Body of pancreas (tissue), 4 donors: Measurements from ENCODE around the gene ATXN7L1.

Experiments used
- CTCF ChIP-seq, 7 experiments: fragments of 450-650 bp in 4 of 7; fragments of 200-600 bp in 3 of 7; sonication (generic) in 3 of 7; IDR thresholded peaks; one replicate each; pipeline ENCODE4 v1.5.1; 2016 to 2019; ENCODE audit warnings: antibody characterized with exemption in 7 of 7
- POLR2A ChIP-seq, 3 donors: fragments of 450-650 bp; IDR thresholded peaks; one replicate each; pipeline ENCODE4 v1.6.1; 2016; ENCODE audit warnings: antibody characterized with exemption in 3 of 3, mild to moderate bottlenecking in 2 of 3

DNA sequence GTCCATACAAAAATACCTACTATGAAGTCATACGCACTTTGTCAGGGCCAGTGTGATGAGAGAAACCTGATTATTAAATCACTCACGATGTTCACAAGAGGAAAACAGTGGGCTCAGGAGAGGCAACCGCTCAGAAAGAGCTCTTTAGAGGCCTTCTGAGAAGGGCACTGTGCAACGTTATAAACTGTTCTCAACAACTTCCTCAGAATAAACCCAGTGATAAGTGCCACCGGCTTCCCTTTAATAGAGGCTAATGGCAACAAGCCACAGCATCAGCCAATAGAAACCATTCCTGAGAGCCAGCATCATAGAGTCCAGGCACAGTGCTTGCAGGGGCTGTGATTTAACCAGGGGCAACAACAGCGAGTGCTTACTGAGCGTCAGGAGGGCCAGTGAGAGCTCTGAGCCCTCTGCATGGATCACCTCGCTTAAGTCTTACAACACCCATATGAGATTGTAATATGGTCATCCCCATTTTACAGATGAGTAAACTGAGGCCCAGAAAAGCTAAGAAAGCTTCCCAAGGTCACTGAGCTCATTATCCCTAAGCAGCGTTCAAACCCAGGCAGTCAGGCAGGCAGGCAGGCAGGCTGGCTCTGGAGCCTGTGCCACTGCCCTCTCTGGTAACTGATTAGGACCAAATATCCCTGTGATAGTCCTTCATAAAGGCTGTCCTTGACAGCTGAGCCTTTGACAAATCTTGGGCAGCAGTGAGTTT, 30.9 kb upstream of the ATXN7L1 start:
- TF ChIP-seq CTCF (IDR thresholded peaks at IDR 0.05) (no peak), POLR2A (IDR thresholded peaks at IDR 0.05) (no peak)
